HCT116 (cell line): ENCODE data around the gene CASQ1.

Experiments used
- EGR1 ChIP-seq: IDR thresholded peaks from 2 replicates; pipeline ENCODE4 v1.6.1; 2012; ENCODE audit warnings: low read depth
- EZH2 ChIP-seq: fragments of 200-600 bp; sonication (generic); IDR thresholded peaks from 2 replicates; pipeline ENCODE4 v1.6.1; 2017; ENCODE audit warnings: antibody characterized with exemption, mixed run types
- POLR2A ChIP-seq: IDR thresholded peaks from 2 replicates; pipeline ENCODE4 v1.7.0; 2011; ENCODE audit warnings: borderline replicate concordance; ENCODE audit not compliant: insufficient read depth, insufficient read length; ENCODE audit errors: extremely low read depth
- POLR2AphosphoS5 ChIP-seq: IDR thresholded peaks from 2 replicates; pipeline ENCODE4 v1.6.1; 2011; ENCODE audit warnings: mild to moderate bottlenecking, low read depth, low read length, moderate library complexity
- SP1 ChIP-seq: IDR thresholded peaks from 2 replicates; pipeline ENCODE4 v1.6.1; 2012; ENCODE audit warnings: low read depth
- ZNF274 ChIP-seq: fragments of 200-500 bp; sonication (Bioruptor generic); IDR thresholded peaks from 2 replicates; pipeline ENCODE4 v1.6.1; 2014; ENCODE audit warnings: mild to moderate bottlenecking, low read depth, low read length, inconsistent platforms
- TF ChIP-seq, protein P1 (sequence below), 3 experiments: fragments of 200-600 bp in 1 of 3; sonication (generic) in 1 of 3; IDR thresholded peaks in 2 of 3; conservative IDR thresholded peaks in 1 of 3; 2 replicates each; pipeline ENCODE4 v1.5.1; 2012 to 2017; ENCODE audit warnings: low read depth in 2 of 3, low read length in 2 of 3, antibody characterized with exemption in 1 of 3, borderline replicate concordance in 1 of 3, control low read depth in 1 of 3, mild to moderate bottlenecking in 1 of 3, mixed read lengths in 1 of 3, mixed run types in 1 of 3, moderate library complexity in 1 of 3; ENCODE audit not compliant: insufficient read depth in 1 of 3
- TF ChIP-seq, protein P2 (sequence below): IDR thresholded peaks from 2 replicates; pipeline ENCODE4 v1.6.1; 2012

DNA sequence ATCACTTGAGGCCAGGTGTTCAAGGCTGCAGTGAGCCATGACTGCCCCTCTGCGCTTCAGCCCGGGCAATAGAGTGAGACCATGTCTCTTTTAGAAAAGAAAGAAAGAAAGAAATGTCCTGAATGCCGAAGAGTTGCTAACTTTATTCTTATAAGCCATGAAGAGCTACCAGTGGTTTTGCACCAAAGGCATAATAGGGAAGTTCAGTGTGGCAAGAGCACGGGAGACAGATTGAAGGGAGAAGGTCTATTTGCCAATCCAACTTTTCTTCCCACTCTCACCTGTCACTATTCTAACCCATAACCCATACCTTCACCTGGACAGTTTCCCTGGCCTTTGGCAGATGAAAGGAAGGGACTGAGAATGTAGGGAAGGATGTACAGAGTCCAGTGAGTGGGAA is 10.4 kb downstream of the CASQ1 start:
- TF ChIP-seq, protein P1, sequence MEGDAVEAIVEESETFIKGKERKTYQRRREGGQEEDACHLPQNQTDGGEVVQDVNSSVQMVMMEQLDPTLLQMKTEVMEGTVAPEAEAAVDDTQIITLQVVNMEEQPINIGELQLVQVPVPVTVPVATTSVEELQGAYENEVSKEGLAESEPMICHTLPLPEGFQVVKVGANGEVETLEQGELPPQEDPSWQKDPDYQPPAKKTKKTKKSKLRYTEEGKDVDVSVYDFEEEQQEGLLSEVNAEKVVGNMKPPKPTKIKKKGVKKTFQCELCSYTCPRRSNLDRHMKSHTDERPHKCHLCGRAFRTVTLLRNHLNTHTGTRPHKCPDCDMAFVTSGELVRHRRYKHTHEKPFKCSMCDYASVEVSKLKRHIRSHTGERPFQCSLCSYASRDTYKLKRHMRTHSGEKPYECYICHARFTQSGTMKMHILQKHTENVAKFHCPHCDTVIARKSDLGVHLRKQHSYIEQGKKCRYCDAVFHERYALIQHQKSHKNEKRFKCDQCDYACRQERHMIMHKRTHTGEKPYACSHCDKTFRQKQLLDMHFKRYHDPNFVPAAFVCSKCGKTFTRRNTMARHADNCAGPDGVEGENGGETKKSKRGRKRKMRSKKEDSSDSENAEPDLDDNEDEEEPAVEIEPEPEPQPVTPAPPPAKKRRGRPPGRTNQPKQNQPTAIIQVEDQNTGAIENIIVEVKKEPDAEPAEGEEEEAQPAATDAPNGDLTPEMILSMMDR (IDR thresholded peaks at IDR 0.05 in 2 of 3, conservative IDR thresholded peaks at IDR 0.05 in 1 of 3; ENCODE audit: borderline replicate concordance in 1 of 3, insufficient read depth in 1 of 3, low read depth in 2 of 3, low read length in 2 of 3), result no peak
- TF ChIP-seq POLR2AphosphoS5 (no peak), EGR1 (no peak), POLR2A (no peak), SP1 (no peak), EZH2 (no peak), ZNF274 (no peak)
- TF ChIP-seq, protein P2, sequence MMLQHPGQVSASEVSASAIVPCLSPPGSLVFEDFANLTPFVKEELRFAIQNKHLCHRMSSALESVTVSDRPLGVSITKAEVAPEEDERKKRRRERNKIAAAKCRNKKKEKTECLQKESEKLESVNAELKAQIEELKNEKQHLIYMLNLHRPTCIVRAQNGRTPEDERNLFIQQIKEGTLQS, result no peak
